ENCODE results near the gene SYCE1L. TPM values are rescaled to one million over a fixed set of nuclear protein-coding genes. Genes with fewer than 3 reads are reported as not detected.
"Not testable (repeated sequence)": the region's sequence is repeated elsewhere in the genome, so short reads cannot be mapped to it uniquely, and the experiment has no call there.

The SYCE1L gene, protein sequence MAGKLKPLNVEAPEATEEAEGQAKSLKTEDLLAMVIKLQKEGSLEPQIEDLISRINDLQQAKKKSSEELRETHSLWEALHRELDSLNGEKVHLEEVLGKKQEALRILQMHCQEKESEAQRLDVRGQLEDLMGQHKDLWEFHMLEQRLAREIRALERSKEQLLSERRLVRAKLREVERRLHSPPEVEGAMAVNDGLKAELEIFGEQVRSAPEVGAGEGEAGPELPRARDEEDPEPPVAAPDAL
- total RNA-seq = 1.2 TPM

DNA sequence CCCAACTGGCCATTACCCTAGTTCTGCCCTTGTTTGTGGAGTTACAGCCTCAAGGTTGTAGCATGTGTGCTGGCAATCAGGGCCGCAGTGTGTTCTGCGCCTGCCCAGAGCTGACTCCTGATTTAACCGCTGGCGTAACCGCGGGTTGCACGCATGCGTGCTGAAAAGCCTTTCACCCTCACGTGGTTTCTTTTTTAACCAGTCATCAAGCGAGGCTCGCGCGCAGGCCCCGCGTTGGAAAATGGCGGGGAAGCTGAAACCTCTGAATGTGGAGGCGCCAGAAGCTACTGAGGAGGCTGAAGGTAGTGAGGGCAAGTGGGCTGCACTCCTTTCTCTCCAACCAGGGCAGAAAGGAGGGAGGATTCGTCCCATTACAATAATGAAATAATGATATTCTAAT lies at the start of gene SYCE1L:
SYCE1L (plus strand) TSS at position 198 of the 400 bp plus-strand sequence; CDS start at position 242, 44 bp downstream.
- no peak for DNase-seq

DNA sequence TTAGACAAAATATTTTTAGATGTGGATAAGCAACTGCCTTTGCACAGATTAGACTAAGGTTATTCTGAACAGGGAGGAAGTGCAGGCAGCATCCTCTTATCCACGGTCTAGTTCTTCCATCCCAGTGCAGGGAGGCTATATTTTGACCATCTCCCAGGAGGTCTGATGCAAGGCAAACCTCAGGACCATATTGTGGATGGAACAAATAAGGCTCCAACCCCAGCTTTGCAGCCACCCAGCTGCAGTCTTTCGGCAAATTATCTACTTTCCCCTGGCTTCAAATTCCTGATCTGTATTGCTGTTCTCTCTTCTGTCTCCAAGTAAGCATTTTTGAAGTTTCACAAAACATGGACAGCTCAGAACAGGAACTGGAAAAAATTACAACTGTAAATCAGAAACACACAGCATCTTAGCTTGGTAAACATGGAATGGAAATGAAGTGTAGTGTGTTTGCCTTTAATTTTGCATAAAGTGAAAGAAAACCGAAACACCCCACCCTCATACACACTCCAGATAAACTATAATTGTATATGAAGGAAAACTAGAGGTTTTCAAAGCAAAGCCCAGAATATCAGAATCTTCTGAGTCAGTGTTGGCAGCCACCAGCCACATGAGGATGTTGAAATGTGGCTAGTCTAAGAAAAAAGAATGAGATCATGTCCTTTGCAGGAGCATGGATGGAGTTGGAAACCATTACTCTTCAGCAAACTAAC lies 41.7 kb upstream of the SYCE1L start:
- DNase-seq = peak; percentile 50

DNA sequence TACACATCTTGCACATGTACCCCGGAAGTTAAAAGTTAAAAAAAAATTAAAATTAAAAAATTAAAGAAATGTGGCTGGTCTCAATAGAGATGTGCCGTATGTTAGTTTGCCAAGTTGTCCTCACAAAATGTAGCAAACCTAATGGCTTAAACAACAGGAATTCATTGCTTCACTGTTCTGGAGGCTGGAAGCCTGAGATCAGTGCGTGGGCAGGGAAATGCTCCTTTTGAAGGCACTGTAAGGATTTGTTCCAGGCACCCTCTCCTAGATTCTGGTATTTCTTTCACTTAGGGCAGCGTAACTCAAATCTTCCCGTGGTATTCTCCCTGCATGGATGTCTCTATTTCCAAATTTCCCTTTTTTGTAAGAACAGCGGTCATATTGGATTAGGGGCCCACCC lies 40.9 kb upstream of the SYCE1L start:
- DNase-seq = no peak

DNA sequence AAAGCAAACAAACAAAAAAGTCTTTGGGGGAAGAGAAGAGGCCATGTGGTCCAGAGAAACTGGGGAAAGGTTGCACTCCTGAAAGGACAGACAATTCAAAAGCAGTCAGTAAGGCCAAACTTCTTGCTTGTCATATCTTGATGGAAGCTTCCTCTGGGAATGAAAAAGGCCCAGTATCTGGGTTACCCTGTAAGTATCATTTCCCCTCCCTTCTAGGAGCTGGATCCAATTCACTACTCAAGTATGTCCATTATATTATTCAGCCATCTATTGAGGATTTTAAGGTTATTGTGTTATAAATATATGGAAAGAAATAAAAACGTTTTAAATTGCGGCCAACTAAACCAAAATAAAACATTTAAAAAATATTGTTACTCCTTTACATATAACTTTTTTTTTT lies 34.2 kb upstream of the SYCE1L start:
- DNase-seq = no peak

DNA sequence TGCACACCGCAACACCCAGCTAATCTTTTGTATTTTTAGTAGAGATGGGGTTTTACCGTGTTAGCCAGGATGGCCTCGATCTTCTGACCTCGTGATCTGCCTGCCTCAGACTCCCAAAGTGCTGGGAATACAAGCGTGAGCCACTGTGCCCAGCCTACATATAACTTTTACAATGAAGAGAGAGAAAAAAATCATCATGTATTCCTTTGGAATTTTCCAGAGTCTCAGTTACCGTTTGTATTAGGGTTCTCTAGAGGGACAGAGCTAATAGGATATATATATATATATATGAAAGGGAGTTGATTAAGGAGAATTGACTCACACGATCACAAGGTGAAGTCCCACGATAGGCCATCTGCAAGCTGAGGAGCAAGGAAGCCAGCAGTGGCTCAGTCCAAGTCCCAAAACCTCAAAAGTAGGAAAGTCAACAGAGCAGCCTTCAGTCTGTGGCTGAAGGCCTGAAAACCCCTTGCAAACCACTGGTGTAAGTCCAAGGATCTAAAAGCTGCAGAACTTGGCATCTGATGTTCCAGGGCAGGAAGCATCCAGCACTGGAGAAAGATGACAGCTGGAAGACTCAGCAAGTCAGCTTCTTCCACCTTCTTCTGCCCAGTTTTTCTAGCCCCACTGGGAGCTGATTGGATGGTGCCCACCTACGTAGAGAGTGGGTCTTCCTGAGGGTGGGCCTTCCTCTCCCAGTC lies 33.5 kb upstream of the SYCE1L start:
- DNase-seq = peak; percentile 57

DNA sequence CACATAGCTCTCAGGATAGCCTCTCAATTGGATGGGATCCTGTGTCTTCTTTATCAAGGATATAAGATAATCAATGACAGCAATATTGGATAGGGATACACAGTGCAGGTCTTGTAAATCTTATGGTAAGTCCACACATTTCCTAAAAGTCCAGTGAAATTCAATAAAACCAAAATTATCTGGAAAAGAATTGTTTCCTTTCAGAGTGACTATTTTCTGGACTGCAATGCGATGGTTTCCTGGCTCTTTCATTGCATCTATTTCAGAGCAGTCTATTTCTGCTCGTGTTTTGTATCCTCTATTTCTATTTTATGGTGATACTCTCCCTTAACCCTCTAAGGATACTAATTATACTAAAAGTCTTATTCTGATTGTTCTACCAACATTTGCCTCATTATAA lies 32.5 kb upstream of the SYCE1L start:
- DNase-seq = no peak

DNA sequence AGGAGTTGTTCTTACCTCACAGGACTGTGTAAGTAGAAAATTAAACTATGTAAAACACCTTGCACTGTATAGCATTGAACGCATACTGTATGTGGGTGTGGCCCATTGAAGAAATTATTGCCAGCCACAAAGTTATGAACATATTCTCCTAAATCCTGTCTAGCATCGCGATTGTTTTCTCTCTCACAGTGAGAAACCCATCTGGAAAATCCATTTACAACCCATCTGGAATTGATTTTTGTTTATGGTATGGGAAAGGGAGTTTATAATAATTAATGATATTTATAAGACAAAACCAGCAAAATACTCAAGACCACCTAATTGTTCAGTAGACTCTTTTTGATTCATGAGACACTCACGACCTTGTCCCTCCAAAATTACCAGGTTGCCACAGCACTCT lies 30.3 kb upstream of the SYCE1L start:
- DNase-seq = no peak

DNA sequence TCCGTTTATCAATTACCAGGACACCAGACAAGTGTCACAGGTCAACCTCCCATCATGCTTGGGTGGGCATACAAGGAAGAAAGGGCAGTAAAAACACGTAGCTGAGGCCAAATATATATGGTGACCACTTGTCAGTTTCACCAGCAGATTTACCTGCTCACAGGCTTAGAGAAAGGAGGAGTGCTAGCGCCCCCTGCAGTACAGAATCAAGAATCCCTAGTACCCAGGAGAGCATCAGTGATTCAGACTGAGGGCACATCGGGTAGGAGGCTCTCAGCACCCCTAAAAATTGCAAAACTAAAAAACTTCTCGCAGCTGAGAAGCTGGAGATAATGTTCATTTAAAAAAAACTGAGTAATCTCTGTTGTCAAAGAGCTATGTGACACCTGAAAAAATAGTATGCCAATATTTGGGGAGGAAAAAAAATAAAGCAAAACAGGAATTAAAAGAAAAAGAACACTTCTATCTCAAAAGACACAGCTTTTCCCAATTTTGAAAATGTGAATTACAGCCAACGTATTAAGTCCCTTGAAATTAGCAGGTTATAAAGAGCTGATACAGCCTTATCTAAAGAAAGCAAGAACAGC lies 29.5 kb upstream of the SYCE1L start:
- peak; percentile 61 for DNase-seq

DNA sequence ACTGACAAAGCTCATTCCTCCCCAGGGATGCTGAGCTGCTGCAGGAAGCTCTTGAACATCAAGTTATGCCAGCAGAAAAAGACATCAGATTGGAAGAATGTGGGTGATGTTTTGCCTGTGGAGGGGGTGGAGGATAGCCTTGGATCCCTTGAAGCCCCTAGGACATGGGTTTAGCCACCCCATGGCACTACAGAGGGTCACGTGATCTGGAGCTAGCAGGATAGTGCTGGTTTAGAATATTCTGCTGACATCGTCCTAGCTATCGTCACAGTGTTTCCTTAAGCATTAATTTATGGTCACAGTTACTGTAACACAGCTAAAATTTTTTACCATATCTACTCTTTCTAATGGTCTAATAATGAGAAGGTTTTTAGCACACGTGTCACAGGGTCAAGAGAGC lies 28.4 kb upstream of the SYCE1L start:
- DNase-seq = no peak

DNA sequence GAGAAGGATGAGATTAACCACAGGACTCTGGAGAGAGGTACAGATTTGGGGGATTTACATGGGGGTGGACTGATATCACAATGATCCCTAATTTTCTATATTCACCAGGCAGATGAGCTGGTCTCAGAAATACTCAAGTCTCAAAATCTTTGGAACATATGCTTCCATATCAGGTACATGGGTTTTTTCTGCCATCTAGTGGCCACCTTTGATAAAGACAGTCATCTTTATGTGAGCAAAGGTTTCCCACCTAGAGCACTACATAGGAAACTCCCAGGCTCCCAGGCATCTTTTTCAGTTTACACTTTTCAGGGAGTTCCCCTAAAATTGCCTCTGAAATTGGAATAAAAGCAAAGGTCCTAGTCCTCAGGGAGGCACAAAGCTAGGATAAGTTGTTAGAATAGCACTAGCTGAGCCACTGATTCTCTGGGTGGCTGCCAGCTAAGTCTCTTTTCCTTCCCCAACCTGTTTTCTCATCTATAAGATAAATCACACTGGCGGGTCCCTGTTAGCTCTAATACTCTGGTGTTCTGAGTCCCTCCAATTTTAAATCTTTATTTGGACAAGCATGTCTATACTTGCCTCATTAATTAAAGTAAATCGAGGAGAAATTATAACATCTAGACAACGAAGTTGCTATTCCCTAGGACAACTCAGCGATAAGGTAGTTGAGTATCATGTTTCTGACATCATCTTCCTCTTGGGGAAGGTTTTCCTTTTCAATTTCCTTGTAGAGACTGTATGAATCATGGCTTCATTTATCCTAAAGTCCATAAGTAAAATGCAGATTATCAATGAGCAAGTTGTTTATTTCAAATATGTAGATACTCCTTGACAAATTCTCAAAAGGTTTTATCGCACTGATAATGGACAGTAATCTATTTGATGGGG lies 27.2 kb upstream of the SYCE1L start:
- peak; percentile 86 for DNase-seq

DNA sequence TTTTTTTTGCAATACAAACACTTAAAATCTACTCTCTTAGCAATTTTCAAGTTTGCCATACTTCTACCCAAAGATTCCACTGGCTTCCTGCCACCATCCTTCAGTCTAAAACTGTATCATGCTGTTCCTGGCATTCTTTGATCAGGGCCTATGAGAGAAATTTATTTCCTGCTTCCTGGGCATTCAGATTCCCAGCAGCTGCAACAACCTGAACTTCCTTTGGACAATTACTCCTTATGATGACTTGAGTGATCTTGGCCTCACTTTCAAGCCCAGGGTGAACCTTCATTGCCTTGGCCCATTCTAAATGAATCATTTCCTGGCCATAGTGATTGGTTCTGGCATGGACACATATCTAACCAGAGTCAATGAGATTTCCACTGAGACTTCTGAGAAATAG lies 26.3 kb upstream of the SYCE1L start:
- DNase-seq = no peak

DNA sequence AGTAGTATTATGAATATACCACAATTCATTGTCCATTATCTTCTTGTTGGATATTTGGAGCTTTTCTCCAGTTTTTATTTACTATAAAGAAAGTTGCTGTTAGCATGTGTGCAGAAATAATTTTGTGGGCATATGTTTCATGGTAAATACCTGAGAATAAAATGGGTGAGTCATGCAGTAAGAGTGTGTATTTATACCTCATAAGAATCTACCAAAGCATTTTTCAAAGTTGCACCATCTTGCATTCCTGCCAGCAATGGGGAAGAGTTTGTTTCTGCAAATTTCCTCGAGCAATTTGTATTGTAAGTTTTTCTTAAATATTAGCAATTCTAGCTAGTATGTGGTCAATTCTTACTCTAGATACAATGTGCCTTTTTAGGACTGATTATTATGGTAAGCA lies 16.1 kb upstream of the SYCE1L start:
- DNase-seq = no peak

DNA sequence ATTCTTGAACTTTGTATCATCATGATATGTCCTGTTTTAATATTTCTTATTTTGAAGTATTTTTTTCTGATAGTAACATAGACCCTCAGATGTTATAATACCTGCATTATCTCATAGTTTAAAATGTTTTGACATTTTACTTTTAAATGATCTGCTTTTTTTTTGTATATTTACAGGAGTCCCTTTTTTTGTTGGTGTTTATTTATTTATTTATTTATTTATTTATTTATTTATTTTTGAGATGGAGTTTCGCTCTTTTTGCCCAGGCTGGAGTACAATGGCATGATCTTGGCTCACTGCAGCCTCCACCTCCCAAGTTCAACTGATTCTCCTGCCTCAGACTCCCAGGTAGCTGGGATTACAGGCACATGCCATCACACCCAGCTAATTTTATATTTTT lies 12.9 kb upstream of the SYCE1L start:
- DNase-seq = not testable (repeated sequence)

DNA sequence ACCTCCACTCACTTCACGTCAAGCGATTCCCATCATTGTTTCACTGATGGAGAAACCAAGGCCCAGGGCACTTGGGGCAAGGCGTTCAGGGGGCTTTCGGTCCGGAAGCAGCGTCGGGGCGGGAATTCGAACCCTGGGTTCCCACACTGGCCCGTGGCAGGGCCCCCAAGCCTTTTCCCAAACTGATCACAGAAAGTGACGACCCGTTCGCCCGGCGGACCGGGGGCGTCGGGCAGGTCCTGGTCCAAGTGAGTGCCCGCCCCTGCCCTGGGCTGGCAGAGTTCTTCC lies 9.1 kb upstream of the SYCE1L start:
- DNase-seq = no peak

DNA sequence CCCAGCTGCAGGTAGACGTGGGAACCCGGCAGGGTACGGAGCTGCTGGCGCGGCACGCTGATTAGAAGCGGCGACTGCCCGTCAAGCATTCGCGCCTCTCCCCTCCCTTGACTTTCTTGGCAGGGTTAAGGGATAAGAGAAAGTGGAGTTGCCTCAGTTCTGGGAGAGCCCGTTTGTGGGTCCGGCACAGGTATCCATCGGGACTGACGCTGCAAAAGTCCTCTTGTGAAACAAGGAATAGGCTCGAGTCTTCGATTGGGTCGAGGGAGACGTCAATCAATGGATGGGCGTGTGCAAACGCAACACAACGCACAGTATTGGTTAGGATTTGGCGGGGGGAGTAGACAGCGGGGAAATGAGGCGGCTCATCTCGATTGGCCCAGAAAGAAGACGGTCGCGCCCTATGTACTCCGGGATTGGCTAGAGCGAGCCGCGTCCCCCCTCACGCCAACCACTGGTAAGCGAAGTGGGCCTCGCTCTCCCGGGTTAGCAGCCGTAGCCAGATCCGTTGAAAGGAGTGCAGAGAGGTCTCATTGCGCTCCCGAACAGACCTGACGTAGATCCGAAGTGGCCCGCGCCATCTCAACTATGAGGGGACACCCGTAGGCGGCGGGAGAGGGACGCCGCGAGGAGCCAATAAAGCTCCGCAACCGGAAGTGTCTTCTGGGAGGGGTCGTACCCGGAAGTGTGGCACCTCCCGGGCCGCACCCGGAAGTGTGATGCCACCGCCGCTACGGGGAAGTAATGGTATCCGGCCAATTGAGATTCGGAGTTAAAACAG lies 8.5 kb upstream of the SYCE1L start, which contains the start of gene MON1B:
MON1B (plus strand) TSS at position 713 of the 781 bp plus-strand sequence. CDS start 296 bp downstream, outside the sequence.
- peak; percentile 99 for DNase-seq

DNA sequence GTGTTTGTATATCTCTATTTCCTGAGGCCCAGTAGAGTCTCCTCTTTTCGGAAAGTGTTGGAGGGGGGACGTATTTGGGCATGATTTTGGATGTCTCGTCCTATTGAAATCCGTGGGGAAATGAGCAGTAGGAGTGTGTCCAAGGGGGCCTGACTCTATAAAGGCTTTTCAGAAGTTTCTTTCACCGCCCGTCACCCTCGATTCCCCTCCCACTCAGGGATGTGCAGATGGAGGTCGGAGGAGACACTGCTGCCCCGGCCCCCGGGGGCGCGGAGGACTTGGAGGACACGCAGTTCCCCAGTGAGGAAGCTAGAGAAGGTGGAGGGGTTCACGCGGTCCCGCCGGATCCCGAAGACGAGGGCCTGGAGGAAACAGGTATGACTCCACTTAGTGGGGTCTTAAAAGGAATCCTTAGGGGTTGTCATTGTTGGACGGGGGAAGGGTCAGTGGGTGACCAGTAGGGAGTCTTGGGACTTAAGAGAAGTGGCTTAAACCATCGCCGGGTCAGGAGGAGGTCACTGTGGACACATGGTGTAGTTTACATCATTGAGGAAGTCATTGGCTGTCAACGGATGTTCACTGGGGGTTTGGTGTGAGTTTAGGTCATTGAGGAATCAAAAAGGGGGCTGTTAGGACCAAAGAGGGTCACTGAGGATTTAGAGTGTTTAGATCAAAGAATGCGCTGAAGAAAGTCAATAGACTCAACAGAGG lies 7.8 kb upstream of the SYCE1L start:
- no peak for DNase-seq

DNA sequence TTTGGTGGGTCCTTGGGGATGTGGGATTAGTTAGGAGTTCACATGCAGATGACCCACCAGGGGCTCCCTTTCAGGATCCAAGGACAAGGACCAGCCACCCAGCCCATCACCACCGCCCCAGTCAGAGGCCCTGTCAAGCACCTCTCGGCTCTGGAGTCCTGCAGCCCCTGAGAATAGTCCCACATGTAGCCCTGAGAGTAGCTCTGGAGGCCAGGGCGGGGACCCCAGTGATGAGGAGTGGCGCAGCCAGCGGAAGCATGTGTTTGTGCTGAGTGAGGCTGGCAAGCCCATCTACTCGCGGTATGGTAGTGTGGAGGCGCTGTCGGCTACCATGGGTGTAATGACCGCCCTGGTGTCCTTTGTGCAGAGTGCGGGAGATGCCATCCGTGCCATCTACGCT lies 5.8 kb upstream of the SYCE1L start:
- no peak for DNase-seq

DNA sequence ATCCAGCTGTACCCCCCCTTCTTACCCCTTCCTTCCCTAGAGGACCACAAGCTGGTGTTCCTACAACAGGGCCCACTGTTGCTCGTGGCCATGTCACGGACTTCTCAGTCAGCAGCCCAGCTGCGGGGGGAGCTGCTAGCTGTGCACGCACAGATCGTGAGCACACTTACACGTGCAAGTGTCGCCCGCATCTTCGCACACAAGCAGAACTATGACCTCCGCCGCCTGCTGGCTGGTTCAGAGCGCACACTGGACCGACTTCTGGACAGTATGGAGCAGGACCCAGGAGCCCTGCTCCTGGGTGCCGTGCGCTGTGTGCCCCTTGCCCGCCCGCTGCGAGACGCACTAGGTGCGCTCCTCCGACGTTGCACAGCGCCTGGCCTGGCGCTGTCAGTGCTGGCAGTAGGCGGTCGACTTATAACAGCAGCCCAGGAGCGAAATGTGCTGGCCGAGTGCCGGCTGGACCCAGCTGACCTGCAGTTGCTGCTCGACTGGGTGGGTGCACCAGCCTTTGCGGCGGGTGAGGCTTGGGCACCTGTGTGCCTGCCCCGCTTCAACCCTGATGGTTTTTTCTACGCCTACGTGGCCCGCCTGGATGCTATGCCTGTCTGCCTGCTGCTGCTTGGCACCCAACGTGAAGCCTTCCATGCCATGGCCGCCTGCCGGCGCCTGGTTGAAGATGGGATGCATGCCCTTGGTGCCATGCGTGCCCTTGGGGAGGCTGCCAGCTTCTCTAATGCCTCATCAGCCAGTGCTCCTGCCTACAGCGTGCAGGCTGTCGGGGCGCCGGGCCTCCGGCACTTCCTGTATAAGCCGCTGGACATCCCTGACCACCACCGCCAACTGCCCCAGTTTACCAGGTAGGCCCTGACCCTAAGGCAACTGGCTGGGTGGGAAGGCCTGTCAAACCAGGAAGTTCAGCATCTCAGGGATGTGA lies 4.6 kb upstream of the SYCE1L start:
- no peak for DNase-seq

DNA sequence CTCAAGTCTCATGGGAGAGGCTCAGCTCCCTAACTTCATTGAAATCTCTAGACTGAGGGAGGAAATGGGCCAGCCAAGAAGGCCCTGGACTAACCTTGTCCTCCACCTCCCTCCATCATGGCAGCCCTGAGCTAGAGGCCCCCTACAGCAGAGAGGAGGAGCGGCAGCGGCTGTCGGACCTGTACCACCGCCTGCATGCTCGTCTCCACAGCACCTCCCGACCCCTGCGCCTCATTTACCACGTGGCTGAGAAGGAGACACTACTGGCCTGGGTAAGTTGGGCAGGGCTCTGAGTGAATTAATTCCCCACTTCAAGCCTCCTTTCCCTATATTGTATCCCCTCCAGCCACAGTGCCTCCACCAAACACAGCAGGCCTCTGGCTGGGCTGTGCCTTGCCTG lies 3.8 kb upstream of the SYCE1L start:
- DNase-seq = no peak

DNA sequence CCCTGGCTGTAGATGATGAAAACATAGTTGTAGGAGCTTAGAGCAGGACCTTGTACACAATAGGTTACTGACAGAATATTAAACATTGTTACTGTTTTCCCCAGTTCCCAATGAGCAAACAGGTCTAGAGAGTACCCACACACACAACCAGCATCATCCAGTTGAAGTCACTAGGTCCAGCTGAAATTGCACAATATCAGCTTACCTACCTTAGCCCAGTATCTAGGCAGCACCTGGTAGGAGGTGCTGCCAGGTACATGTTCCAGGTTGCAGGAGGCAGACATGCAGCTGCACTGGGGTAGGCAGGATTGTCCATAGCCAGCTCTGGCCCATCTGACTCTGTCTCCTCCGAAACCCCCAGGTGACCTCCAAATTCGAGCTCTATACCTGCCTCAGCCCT lies 1.5 kb upstream of the SYCE1L start:
- no peak for DNase-seq

All from tongue (tissue), 2 donors.